SK-N-DZ (cell line): ENCODE results near the gene ETV2. TPM values are rescaled to one million over a fixed set of nuclear protein-coding genes. Genes with fewer than 3 reads are reported as not detected.
"Not testable (repeated sequence)": the region's sequence is repeated elsewhere in the genome, so short reads cannot be mapped to it uniquely, and the experiment has no call there.

Experiments used
- DNase-seq: peaks from one replicate; pipeline ENCODE4 v3.0.0-alpha.2; 2015; ENCODE audit warnings: low spot score
- polyA plus RNA-seq, 2 experiments: library from polyadenylated mRNA; depleted of rRNA; stranded (reverse); fragments of >200 nt; gene quantifications; 2 replicates each; pipeline ENCODE4 v1.2.3, GENCODE V29; 2014

Gene ETV2, protein sequence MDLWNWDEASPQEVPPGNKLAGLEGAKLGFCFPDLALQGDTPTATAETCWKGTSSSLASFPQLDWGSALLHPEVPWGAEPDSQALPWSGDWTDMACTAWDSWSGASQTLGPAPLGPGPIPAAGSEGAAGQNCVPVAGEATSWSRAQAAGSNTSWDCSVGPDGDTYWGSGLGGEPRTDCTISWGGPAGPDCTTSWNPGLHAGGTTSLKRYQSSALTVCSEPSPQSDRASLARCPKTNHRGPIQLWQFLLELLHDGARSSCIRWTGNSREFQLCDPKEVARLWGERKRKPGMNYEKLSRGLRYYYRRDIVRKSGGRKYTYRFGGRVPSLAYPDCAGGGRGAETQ
- polyA plus RNA-seq (2014; cell fraction: cytosol; rRNA removed) = 3.5 TPM in 1 of 2 replicates, not detected in the other
- polyA plus RNA-seq (2014; cell fraction: nucleus; rRNA removed) = 0.22 and 2.5 TPM in 2 replicates

DNA sequence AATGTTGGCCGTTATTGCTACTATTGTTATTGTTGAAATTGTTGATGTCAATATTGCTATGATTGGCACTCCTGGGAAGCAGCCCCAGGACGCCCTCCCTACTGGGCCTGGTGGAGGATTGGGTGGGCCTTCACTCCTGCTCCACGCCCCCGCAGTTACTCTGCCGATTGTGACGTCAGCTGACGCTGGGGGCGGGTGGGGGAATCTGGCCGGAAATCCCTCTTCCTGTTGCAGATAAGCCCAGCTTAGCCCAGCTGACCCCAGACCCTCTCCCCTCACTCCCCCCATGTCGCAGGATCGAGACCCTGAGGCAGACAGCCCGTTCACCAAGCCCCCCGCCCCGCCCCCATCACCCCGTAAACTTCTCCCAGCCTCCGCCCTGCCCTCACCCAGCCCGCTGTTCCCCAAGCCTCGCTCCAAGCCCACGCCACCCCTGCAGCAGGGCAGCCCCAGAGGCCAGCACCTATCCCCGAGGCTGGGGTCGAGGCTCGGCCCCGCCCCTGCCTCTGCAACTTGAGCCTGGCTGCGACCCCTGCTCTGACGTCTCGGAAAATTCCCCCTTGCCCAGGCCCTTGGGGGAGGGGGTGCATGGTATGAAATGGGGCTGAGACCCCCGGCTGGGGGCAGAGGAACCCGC, at the start of gene ETV2:
ETV2 (plus strand) TSS at position 231 of the 637 bp plus-strand sequence. CDS start 716 bp downstream, outside the sequence.
- DNase-seq = peak; percentile 32

DNA sequence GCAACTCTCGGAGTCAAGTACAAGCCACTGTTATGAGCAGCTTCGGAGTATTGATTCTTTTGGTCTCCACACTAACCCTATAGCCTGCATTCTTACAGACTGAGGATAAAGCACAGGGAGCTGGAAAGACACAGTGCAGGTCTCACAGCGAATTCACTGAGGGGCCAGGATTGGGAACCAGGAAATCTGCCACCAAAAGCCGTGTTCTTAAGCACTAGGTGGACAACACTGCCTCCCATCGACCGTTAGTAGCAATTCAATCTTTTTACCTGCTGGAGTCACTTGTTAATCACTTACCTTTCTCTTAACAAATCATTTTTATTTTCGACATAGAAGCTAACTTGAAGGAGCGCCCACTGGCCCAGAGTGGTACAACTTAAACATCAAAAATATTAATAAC, 49.3 kb upstream of the ETV2 start:
- no peak for DNase-seq

- DNase-seq = not testable (repeated sequence)
These were observed 46.5 kb upstream of the ETV2 start for GRCh38 chr19:35595026-35595425.

DNA sequence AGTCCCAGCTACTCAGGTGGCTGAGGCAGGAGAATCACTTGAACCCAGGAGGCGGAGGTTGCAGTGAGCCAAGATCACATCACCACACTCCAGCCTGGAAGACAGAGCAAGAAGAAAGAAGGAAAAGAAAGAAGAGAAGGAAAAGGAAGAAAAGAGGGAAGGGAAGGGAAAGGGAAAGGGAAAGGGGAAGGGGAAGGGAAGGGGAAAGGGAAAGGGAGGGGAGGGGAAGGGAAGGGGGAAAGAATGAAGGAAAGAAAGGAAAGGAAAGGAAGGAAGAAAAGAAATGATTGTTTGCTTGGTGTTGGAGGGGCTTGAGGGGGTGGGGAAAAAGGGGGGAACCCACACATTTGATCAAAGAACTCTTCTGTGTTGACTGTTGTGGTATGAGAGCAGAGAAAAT, 45.6 kb upstream of the ETV2 start:
- DNase-seq = no peak

- no peak for DNase-seq
These were observed 45.1 kb upstream of the ETV2 start for GRCh38 chr19:35596366-35596999.

DNA sequence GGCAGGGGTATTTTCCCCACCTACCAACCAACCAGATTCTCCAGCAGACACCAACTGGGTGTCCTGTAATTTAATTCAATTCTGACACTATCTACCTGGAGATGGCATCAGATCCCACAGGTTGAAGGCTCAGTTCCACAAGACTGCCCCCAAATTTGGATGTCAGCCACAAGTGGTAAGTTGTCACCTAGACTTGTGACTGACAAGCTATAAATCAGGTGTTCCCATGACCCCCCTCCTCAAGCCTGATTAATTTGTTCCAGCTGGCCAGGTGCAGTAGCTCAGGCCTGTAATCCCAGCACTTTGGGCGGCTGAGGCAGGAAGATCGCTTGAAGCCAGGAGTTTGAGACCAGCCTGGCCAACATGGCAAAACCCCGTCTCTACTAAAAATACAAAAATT, 39.6 kb upstream of the ETV2 start:
- no peak for DNase-seq

DNA sequence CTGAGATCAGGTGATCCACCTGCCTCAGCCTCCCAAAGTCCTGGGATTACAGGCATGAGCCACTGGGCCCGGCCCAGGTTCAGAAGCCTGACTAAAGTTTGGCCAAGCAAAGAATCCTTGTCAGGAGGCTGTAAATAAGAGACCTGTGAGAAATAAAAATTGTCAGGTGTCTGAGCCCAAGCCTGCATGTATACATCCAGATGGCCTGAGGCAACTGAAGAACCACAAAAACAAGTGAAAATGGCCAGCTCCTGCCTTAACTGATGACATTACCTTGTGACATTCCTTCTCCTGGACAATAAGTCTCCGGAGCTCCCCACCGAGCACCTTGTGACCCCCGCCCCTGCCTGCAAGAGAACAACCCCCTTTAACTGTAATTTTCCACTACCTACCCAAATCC, 37.1 kb upstream of the ETV2 start:
- DNase-seq = not testable (repeated sequence)

- DNase-seq = not testable (repeated sequence)
These were observed 34.4 kb upstream of the ETV2 start for GRCh38 chr19:35607170-35607569.

DNA sequence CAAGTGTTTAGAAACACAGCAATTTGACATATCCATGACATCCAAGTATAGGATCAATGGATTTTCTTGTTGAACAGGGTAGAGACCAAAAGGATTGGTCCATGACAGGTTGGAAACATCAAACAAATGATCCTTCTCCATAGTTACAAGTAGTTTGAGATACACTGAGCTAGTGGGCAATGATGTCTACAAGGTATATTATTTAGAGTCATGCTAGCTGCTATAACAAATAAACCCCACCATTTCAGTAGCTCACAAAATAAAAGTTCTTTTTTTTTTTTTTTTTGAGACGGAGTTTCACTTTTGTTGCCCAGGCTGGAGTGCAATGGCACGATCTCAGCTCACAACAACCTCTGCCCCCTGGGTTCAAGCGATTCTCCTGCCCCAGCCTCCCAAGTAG, 33.9 kb upstream of the ETV2 start:
- DNase-seq = no peak

DNA sequence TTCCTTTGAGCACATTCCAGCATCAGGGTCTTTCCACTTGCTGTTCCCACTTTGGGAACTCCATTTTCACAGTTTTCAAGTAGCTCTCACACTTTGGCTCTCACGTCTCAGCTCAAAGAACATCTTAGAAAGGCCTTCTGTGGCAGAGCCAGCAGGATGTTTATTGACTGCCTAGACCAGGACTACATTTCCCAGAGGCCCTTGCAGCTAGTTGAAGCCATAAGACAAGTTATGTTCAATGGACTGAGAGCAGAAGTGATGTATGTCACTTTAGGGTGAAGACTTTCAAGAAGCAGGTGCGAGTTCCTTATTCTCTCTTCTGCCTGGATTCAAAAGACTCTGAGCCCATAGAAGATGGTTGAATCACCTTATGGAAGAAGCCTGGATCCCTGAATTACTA, 33.3 kb upstream of the ETV2 start:
- no peak for DNase-seq

DNA sequence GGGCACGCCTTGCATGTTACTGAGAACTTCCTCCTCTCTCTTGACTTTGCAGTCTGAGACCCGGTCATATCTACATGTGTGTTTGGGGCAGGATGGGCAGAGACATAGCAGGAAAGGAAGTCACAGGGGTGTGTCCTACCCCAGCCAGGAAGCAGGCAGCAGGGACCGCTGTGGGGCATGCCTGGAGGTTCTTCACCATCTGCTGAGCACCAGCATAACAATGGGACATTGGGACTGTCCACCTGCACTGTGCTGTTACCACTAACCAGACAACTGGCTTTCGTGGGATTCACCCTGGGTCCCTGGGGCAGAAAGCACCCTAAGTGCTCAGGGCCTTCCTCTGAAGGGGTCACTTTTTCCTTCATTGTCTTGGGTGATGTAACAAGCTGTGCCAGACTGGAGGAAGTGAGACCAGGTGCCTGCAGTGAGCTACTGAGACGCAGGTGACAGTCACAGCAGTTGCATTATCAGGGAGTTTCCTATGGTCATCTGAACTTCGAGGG, 31.6 kb upstream of the ETV2 start:
- no peak for DNase-seq

GRCh38 chr19:35612224-35612558, 29.4 kb upstream of the ETV2 start:
- DNase-seq = no peak

- peak; percentile 89 for DNase-seq
These were observed 28.8 kb upstream of the ETV2 start, which contains the start of gene HAUS5 for GRCh38 chr19:35612559-35613321. HAUS5 (plus strand) TSS chr19:35612735; CDS start chr19:35612795, 60 bp downstream.

DNA sequence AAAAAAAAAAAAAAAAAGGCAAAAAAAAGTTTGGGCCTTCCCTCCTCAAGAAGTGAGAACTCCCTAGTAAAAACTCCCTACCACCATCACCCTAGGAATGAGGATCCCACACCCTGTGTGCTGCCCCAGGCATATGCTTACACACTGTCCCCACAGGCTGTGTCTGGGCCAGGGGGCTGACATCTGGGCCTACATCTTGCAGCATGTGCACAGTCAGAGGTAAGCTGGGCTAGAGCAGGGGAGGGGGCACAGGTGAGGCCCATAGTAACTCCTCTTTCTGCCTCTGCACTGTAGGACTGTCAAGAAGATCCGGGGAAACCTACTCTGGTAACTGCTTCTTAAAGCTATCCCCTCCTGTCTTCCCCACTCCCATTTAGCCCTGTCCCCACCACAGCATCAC, 28.0 kb upstream of the ETV2 start:
- DNase-seq = no peak

DNA sequence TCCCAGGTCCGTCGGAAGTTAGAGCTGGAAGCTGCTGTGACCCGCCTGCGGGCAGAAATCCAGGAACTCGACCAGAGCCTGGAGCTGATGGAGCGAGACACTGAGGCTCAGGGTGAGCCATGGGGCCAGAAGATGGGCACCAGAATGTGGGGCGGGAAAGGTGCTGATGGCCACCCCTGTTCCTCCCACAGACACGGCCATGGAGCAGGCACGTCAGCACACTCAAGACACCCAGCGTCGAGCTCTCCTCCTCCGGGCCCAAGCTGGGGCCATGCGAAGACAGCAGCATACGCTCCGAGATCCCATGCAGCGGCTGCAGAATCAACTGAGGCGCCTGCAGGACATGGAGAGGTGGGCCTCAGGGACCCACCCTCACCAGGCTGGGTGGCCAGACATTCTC, 26.5 kb upstream of the ETV2 start:
- no peak for DNase-seq

GRCh38 chr19:35618857-35619256, 22.7 kb upstream of the ETV2 start:
- no peak for DNase-seq

DNA sequence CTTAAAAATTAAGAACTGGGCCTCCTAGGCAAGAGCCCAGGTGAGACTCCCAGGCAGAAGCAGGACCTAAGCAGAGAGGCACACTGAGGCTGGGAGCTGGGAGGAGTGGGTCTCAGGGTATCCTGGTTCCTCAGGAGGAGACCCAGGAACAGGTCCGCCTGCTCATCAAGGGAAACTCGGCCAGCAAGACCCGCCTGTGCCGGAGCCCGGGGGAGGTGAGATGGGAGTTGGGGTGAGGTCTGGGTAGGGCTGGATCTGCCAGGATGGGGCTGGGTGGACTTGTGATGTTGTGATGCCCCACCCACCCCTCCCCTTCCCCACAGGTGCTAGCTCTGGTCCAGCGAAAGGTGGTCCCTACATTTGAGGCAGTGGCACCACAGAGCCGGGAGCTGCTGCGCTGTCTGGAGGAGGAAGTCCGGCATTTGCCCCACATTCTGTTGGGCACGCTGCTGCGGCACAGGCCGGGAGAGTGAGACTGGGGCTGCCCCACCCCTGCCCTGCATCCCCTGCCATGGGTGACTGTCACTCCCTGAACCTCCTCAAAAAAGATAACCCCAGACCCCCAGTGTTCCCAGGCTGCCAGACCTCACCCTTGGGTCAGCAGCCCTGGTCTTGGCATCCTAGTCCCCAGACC, 22.1 kb upstream of the ETV2 start:
- DNase-seq = no peak

- no peak for DNase-seq
These were observed 21.5 kb upstream of the ETV2 start for GRCh38 chr19:35620001-35620400.

GRCh38 chr19:35621708-35622107, 19.8 kb upstream of the ETV2 start:
- no peak for DNase-seq

- DNase-seq = no peak
These were observed 18.8 kb upstream of the ETV2 start for GRCh38 chr19:35622750-35623149.

GRCh38 chr19:35623327-35624010, 18.1 kb upstream of the ETV2 start:
- no peak for DNase-seq
